CD4-positive, alpha-beta T cell treated with Interleukin-4 for 1 hour (primary cell): ENCODE measurements around the gene SAP30.

ENCODE experiments used
- DNase-seq, 2 donors: peaks; one replicate each; pipeline ENCODE4 v3.0.0-alpha.2; 2020 to 2022

Gene SAP30

DNA sequence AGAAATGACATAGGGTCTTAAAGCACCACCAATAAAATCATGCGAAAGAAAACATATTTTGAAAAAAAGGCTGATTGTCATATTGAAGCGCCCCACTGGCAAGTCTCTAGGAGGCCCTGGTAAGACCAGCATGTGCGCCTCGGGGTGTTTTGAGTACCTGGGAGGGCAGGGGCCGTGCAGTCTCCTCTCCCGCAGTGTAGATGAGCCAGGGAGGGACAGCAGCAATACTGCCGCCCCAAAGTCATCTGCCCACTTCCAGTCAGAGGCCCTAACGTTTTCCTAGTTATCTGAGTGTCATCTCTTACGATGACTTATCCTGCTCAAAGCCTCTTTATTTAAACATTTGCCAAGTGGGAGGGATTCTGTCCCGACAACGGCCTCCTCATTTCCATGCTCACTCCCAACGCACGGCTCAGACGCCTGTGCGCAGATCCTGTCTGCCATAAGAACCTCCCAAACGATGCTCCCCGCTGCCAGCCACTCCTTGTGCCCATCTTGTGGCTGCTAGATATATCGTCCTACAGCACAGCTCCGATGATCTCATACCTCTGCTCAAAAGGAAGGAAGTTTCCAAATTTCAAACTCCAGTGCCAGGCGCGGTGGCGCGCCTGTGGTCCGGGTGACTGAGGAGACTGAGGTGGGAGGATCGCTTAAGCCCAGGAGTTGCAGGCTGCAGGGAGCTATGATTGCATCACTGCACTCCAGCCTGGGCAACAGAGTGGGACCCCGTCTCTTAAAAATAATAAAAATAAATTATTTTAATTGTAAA is 45.3 kb downstream of the SAP30 start:
- DNase-seq, result peak; percentile 18 to 73

DNA sequence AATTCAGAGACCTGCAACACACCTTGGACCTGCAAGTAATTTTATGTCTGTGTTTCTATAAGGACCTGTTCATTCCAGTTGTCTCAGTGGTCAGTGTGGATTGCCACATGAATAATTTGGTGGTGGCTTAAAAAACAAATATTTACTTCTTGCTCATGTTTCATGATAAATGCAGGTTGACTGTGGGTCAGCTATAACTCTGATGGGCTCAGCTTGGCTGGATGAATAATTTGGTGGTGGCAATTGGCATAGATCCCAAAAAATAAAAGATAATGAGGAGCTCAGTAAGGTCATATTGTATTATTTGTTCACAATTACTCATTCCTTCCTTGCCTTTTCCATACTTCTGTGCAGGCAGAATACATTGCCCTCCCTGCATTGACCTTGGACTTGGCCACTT is 47.1 kb downstream of the SAP30 start:
- DNase-seq, result no peak

DNA sequence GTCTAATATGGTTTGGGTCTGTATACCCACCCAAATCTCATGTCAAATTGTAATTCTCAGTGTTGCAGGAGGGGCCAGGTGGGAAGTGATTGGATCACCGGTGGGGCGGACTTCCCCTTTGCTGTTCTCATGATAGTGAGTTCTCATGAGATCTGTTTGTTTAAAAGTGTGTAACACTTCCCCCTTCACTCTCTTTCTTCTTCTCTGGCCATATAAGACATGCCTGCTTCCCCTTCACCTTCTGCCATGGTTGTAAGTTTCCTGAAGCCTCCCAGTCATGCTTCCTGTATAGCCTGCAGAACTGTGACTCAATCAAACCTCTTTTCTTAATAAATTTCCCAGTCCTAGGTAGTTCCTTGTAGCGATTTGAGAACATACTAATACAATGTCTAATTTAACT is 47.9 kb downstream of the SAP30 start:
- peak in 1 of 2 donors; percentile 12 for DNase-seq

DNA sequence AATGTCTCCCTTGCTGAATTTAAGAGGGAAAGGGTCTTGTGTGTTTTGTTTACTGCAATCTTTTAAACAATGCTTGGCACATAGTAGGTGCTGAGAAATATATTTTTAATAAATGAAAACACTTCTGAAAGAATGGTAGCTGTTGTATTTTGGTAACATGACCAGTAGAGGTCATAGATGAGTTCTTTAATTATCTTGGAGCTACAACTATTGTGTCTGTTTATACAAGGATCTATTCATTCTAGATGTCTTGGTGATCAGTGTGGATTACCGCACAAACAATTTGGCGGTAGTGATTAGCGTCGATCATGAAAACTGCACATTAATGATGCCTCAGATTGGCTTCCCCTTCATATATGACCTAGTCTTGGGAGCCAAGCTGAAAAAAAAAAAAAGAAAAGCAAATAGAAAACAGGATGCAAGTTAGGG is 49.6 kb downstream of the SAP30 start:
- DNase-seq, result peak in 1 of 2 donors; percentile 49

DNA sequence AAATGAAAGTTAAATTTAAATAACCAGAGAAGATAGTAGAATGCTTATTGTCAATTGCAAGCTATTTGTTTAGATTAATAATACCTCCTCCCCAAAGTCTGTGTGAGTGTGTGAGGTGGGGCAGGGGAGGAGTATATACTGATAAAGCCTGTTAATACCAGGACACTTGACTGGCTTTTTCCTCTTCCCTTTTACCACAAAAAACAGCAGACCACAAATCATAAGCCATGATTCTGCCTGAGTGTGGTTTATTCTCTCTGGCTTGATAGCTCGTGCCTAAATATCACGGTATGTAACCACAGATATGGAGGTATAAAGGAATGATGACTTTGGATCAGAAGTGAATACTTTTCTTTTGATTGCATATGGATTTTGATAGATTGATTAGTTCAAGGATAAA is 50.0 kb downstream of the SAP30 start:
- DNase-seq, result no peak

DNA sequence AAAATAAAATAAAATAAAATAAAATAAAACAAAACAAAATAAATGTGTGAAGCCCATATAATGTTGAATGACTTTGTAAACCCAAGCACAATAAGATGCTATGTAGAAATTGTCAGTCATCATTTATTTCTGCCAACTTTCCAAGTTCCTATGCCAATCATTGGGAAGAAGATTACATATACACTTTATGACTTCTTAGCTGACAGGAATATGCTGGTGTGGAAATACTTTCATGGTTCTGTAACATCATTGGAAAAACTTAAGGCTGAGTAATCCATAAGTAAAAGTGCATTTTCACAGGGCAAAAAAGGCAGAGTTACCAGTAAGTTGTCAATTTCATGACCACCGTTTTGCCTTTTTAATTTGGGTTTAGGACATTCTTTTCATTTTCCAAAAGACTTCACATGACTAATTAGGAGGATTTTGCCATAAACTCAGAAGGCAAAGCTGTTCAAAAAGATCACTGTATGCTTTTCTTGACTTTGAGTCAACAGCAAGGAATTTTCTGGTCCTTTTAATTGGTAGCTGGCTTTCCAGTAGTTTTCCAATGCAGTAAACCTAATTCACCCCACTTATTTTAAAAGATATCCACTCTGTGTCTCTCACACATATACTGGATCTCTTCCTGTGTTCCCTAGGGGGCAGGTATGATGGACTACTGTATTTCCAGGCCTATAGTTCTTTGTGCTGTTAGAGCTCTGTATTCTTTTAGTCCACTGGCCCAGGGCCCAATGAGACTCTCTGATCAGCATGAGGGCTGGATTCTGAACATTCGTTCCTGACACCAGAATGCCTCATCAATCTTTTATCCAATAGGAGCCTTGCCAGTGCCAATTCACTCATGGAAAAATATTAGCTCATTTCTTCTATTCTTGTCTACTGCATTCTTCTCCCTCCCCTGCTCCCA is 54.4 kb downstream of the SAP30 start:
- no peak for DNase-seq

DNA sequence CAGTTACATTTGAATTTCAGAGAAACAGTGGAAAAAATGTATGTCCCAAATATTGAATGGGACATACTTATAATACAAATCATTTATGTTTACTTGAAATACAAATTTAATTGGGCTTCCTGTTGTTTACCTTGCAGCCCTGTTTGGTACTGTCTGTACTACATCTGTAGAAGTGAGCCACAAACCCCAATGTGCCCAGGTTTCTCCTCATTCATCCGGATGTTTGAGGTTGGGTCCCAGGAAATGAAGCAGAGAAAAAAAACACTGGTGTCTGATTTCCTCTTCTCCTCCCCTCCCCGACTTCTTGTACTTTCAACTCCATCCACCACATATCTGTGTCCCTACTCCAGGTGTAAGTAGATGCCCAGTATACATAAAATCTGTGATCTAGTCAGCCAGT is 55.3 kb downstream of the SAP30 start:
- peak in 1 of 2 donors; percentile 34 for DNase-seq
